ENCODE measurements around the gene CKB.

DNA sequence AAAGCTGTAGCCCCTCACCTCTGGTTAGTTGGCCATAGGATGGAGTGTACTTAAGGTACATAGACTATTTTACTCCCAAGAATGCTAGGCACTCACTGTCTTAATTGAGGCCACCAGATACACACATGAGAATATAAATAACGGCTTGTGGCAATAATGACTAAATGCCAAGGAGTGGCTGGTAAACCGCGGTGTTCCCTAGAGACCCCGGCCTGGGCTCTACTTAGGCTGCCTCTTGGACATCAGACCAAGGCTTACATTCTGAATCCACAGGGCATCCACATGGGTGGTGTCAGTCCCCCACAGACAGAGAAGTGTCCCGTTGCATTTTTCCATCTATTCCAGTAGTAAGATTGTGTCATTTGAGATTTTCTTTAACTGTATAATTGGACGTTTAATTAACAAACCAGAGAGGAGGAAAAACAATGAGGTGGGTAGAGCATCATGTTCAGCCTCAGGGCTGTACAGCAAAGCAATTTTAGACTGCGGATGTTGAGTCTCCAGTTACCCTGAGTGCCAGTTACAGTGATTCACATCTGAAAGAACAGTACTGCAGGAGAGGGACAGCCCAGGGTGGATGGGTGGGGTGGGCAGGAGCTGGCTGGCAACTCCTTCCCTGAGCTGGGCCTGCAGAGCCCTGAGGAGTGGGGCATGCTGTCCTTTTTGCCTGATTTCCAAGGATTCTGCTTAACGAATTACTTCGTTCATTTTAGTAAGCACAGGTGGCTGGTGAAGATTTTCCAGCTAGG is 20.5 kb downstream of the CKB start:
- TF ChIP-seq POLR2AphosphoS5 (IDR thresholded peaks at IDR 0.05; ENCODE audit: low read depth, low read length) (no peak), SIN3A (IDR thresholded peaks at IDR 0.05; ENCODE audit: borderline replicate concordance, insufficient read depth, low read length) (no peak), TAF1 (IDR thresholded peaks at IDR 0.05; ENCODE audit: borderline replicate concordance, insufficient read depth, low read length) (no peak)
- TF ChIP-seq, protein P1, sequence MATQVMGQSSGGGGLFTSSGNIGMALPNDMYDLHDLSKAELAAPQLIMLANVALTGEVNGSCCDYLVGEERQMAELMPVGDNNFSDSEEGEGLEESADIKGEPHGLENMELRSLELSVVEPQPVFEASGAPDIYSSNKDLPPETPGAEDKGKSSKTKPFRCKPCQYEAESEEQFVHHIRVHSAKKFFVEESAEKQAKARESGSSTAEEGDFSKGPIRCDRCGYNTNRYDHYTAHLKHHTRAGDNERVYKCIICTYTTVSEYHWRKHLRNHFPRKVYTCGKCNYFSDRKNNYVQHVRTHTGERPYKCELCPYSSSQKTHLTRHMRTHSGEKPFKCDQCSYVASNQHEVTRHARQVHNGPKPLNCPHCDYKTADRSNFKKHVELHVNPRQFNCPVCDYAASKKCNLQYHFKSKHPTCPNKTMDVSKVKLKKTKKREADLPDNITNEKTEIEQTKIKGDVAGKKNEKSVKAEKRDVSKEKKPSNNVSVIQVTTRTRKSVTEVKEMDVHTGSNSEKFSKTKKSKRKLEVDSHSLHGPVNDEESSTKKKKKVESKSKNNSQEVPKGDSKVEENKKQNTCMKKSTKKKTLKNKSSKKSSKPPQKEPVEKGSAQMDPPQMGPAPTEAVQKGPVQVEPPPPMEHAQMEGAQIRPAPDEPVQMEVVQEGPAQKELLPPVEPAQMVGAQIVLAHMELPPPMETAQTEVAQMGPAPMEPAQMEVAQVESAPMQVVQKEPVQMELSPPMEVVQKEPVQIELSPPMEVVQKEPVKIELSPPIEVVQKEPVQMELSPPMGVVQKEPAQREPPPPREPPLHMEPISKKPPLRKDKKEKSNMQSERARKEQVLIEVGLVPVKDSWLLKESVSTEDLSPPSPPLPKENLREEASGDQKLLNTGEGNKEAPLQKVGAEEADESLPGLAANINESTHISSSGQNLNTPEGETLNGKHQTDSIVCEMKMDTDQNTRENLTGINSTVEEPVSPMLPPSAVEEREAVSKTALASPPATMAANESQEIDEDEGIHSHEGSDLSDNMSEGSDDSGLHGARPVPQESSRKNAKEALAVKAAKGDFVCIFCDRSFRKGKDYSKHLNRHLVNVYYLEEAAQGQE (IDR thresholded peaks at IDR 0.05; ENCODE audit: insufficient read depth in 1 of 2, low read depth in 2 of 2, low read length in 2 of 2), result no peak
